Hepatocyte (in vitro differentiated cells): ENCODE results near the gene DNAH6. TPM values are rescaled to one million over a fixed set of nuclear protein-coding genes. Genes with fewer than 3 reads are reported as not detected.

ENCODE experiments used
- DNase-seq: peaks from one replicate; pipeline ENCODE4 v3.0.0-alpha.2; 2016; ENCODE audit warnings: low spot score
- H2AFZ ChIP-seq: fragments of 200-600 bp; sonication (generic); 2 replicates; pipeline ENCODE4 v1.6.0; 2016; ENCODE audit warnings: antibody characterized with exemption, mild to moderate bottlenecking
- H3K27ac ChIP-seq: fragments of 200-600 bp; sonication (generic); 2 replicates; pipeline ENCODE4 v1.5.1; 2016; ENCODE audit warnings: mild to moderate bottlenecking
- H3K27me3 ChIP-seq: fragments of 200-600 bp; sonication (generic); 2 replicates; pipeline ENCODE4 v1.6.1; 2016
- H3K36me3 ChIP-seq: fragments of 200-600 bp; sonication (generic); replicated peaks from 2 replicates; pipeline ENCODE4 v1.5.1; 2016; ENCODE audit warnings: low read depth; ENCODE audit not compliant: insufficient read depth
- H3K4me1 ChIP-seq: fragments of 200-600 bp; sonication (generic); 2 replicates; pipeline ENCODE4 v1.5.1; 2016; ENCODE audit warnings: mild to moderate bottlenecking, moderate library complexity; ENCODE audit not compliant: insufficient read depth
- H3K4me2 ChIP-seq: fragments of 200-600 bp; sonication (generic); 2 replicates; pipeline ENCODE4 v1.6.0; 2016
- H3K4me3 ChIP-seq: fragments of 200-600 bp; sonication (generic); 2 replicates; pipeline ENCODE4 v1.5.1; 2016; ENCODE audit warnings: mild to moderate bottlenecking
- H3K79me2 ChIP-seq: fragments of 200-600 bp; sonication (generic); 2 replicates; pipeline ENCODE4 v1.6.0; 2017; ENCODE audit warnings: mild to moderate bottlenecking
- H3K9me2 ChIP-seq: fragments of 200-600 bp; sonication (generic); replicated peaks from 2 replicates; pipeline ENCODE4 v1.6.0; 2017; ENCODE audit warnings: mild to moderate bottlenecking; ENCODE audit not compliant: insufficient read depth
- H3K9me3 ChIP-seq: fragments of 200-600 bp; sonication (generic); 2 replicates; pipeline ENCODE4 v1.5.1; 2016; ENCODE audit warnings: low read depth, mild to moderate bottlenecking
- H4K20me1 ChIP-seq: fragments of 200-600 bp; sonication (generic); 2 replicates; pipeline ENCODE4 v1.6.0; 2016; ENCODE audit warnings: mild to moderate bottlenecking; ENCODE audit not compliant: insufficient read depth, poor library complexity, severe bottlenecking
- CTCF ChIP-seq: fragments of 200-600 bp; sonication (generic); IDR thresholded peaks from 2 replicates; pipeline ENCODE4 v1.5.1; 2016; ENCODE audit warnings: antibody characterized with exemption, mild to moderate bottlenecking; ENCODE audit not compliant: poor library complexity
- EZH2 ChIP-seq: fragments of 200-600 bp; sonication (generic); IDR thresholded peaks from 2 replicates; pipeline ENCODE4 v1.6.1; 2016; ENCODE audit warnings: antibody characterized with exemption, mild to moderate bottlenecking, borderline replicate concordance
- EZH2phosphoT487 ChIP-seq: fragments of 200-600 bp; sonication (generic); IDR thresholded peaks from one replicate; pipeline ENCODE4 v1.6.1; 2018; ENCODE audit warnings: antibody characterized with exemption, mild to moderate bottlenecking, low read depth, moderate library complexity; ENCODE audit not compliant: unreplicated experiment, severe bottlenecking
- WGBS: methylation state at CpG from one replicate; pipeline ENCODE4 v1.1.6; 2016; ENCODE audit warnings: low lambda C conversion rate; ENCODE audit errors: missing lambda C conversion rate; 5-methylcytosine and 5-hydroxymethylcytosine counted together
- polyA plus RNA-seq: library from polyadenylated mRNA; unstranded; fragments of >200 nt; fragmentation: Nextera tagmentation; extraction: Ambion mirVana; gene quantifications from 2 replicates; pipeline ENCODE4 v1.2.1, GENCODE V29; 2016
- total RNA-seq: library from RNA; depleted of rRNA; stranded (reverse); fragments of >200 nt; gene quantifications from 2 replicates; pipeline ENCODE4 v1.2.3, GENCODE V29; 2014

DNAH6 gene
- total and polyA plus RNA-seq, 2 experiments from 2014 or later = 1.0 to 1.2 TPM

GRCh38 chr2:84850471-84850870 lies 334.2 kb downstream of the DNAH6 start:
- Histone ChIP-seq H3K4me3 (no peak overlapping the region), H3K4me2 (no peak overlapping the region), H3K4me1 (no peaks in the 10 kb centered on the region), H3K79me2 (no peaks in the 10 kb centered on the region), H3K27me3 (peaks cover 1% of the 10 kb centered on the region), H3K36me3 (no peaks in the 10 kb centered on the region), H2AFZ (no peak overlapping the region), H4K20me1 (no peaks in the 10 kb centered on the region), H3K9me2 (no peaks in the 10 kb centered on the region), H3K27ac (no peak overlapping the region), H3K9me3 (no peaks in the 10 kb centered on the region)
- WGBS = 91% methylated on average over 4 of the region's 4 CpGs
- DNase-seq = no peak
- TF ChIP-seq CTCF (no peak), EZH2phosphoT487 (no peak), EZH2 (no peak)

- Histone ChIP-seq H3K36me3 (no peaks in the 10 kb centered on the region), H3K27ac (no peak overlapping the region), H3K27me3 (peaks cover 2% of the 10 kb centered on the region), H4K20me1 (no peaks in the 10 kb centered on the region), H2AFZ (no peak overlapping the region), H3K79me2 (no peaks in the 10 kb centered on the region), H3K4me2 (no peak overlapping the region), H3K9me3 (no peaks in the 10 kb centered on the region), H3K4me3 (no peak overlapping the region), H3K9me2 (no peaks in the 10 kb centered on the region), H3K4me1 (no peaks in the 10 kb centered on the region)
- no peak for DNase-seq
- TF ChIP-seq EZH2 (no peak), CTCF (no peak), EZH2phosphoT487 (no peak)
- WGBS = 92% methylated on average over 3 of the region's 3 CpGs
These were observed 335.6 kb downstream of the DNAH6 start for GRCh38 chr2:84851876-84852275.

- no peaks in the 10 kb centered on the region for H3K9me3 ChIP-seq
- H2AFZ ChIP-seq = no peak overlapping the region
- no peak overlapping the region for H3K4me3 ChIP-seq
- no peaks in the 10 kb centered on the region for H3K9me2 ChIP-seq
- WGBS = 76% methylated on average over 4 of the region's 4 CpGs
- DNase-seq = no peak
- no peak overlapping the region for H3K27ac ChIP-seq
- H3K4me2 ChIP-seq = no peak overlapping the region
- H3K4me1 ChIP-seq = no peaks in the 10 kb centered on the region
- no peaks in the 10 kb centered on the region for H3K79me2 ChIP-seq
- H3K27me3 ChIP-seq = peaks cover 2% of the 10 kb centered on the region
- TF ChIP-seq CTCF (no peak), EZH2phosphoT487 (no peak), EZH2 (no peak)
- H4K20me1 ChIP-seq = no peaks in the 10 kb centered on the region
- H3K36me3 ChIP-seq = no peaks in the 10 kb centered on the region
These were observed 338.6 kb downstream of the DNAH6 start for GRCh38 chr2:84854850-84855249.

GRCh38 chr2:84855731-84856130 lies 339.4 kb downstream of the DNAH6 start:
- Histone ChIP-seq H4K20me1 (no peaks in the 10 kb centered on the region), H3K27me3 (peaks cover 2% of the 10 kb centered on the region), H3K9me2 (no peaks in the 10 kb centered on the region), H3K4me3 (no peak overlapping the region), H3K4me1 (no peaks in the 10 kb centered on the region), H3K36me3 (no peaks in the 10 kb centered on the region), H2AFZ (no peak overlapping the region), H3K27ac (no peak overlapping the region), H3K9me3 (no peaks in the 10 kb centered on the region), H3K79me2 (no peaks in the 10 kb centered on the region), H3K4me2 (no peak overlapping the region)
- WGBS = 45% methylated on average over 11 of the region's 11 CpGs
- DNase-seq = no peak
- TF ChIP-seq CTCF (no peak), EZH2 (no peak), EZH2phosphoT487 (no peak)
